ENCODE data around the gene GLRX.

GLRX gene

GRCh38 chr5:95768731-95769130 is 53.8 kb downstream of the GLRX start:
- no peak overlapping the region for H3K27ac ChIP-seq
- no peaks in the 10 kb centered on the region for H3K27me3 ChIP-seq
- no peaks in the 10 kb centered on the region for H3K9me3 ChIP-seq

GRCh38 chr5:95763941-95764340 is 58.6 kb downstream of the GLRX start:
- Histone ChIP-seq H3K27me3 (no peaks in the 10 kb centered on the region), H3K9me3 (no peaks in the 10 kb centered on the region), H3K4me1 (peaks cover 0 to 18% (median 11%) of the 10 kb centered on the region in 4 donors), H3K27ac (no peak overlapping the region), H3K4me3 (no peak overlapping the region), H3K36me3 (peaks cover 7 to 14% (median 8%) of the 10 kb centered on the region in 3 donors)
- TF ChIP-seq CTCF (IDR thresholded peaks at IDR 0.05), result no peak
- intact Hi-C loops (cut with DNase I; ENCODE audit: low total_unique reads), result no loop called here
- DNase-seq, result no peak

More at GRCh38 chr5:95768731-95769130, 53.8 kb downstream of the GLRX start:
- peaks cover 9 to 16% (median 14%) of the 10 kb centered on the region in 3 donors for H3K36me3 ChIP-seq
- TF ChIP-seq CTCF (IDR thresholded peaks at IDR 0.05), result no peak
- no peak for DNase-seq
- intact Hi-C loops (cut with DNase I; ENCODE audit: low total_unique reads), result no loop called here
- H3K4me1 ChIP-seq, result peaks cover 0 to 3% (median 0%) of the 10 kb centered on the region in 4 donors
- no peak overlapping the region for H3K4me3 ChIP-seq

Measured in tibial artery (tissue), 4 donors.